Lower lobe of right lung (tissue), 2 donors: ENCODE results near the gene MYBPC2. TPM values are rescaled to one million over a fixed set of nuclear protein-coding genes. Genes with fewer than 3 reads are reported as not detected.
A peak's percentile ranks its signal among the peaks of the same experiment; 100 is the strongest.
"Not testable (repeated sequence)": the region's sequence is repeated elsewhere in the genome, so short reads cannot be mapped to it uniquely, and the experiment has no call there.

Experiments used
- ATAC-seq, 2 donors: fragments of 200-7000 bp; cut with Tn5 transposase; one replicate each; pipeline ENCODE4 v1.9.1; 2020 to 2022; ENCODE audit warnings: mild to moderate bottlenecking in 2 of 2, moderate library complexity in 2 of 2
- DNase-seq: peaks from one replicate; pipeline ENCODE4 v3.0.0-alpha.2; 2020
- H3K27ac ChIP-seq: fragments of 200-600 bp; one replicate; pipeline ENCODE4 v1.8.0; 2022
- H3K27me3 ChIP-seq: fragments of 200-600 bp; one replicate; pipeline ENCODE4 v1.8.0; 2022; ENCODE audit warnings: low read depth
- H3K36me3 ChIP-seq: fragments of 200-600 bp; one replicate; pipeline ENCODE4 v1.8.0; 2022; ENCODE audit warnings: mild to moderate bottlenecking
- H3K4me1 ChIP-seq: fragments of 200-600 bp; one replicate; pipeline ENCODE4 v1.8.0; 2022
- H3K4me3 ChIP-seq: fragments of 200-600 bp; one replicate; pipeline ENCODE4 v1.8.0; 2022; ENCODE audit warnings: mild to moderate bottlenecking
- H3K9me3 ChIP-seq: fragments of 200-600 bp; one replicate; pipeline ENCODE4 v1.8.0; 2022
- intact Hi-C: fragments of 100-400 bp; cut with DNase I; formaldehyde crosslinking; loops from one replicate; pipeline ENCODE4 v1.11.0; 2022
- total RNA-seq: library from RNA; stranded (reverse); fragmentation: NEBNext Ultra II Directional; extraction: Animal tissue kit (Norgen Biotek cat#: 25700); gene quantifications from one replicate; pipeline ENCODE4 v1.2.1, GENCODE V29; 2021
- TF ChIP-seq, protein P1 (sequence below): fragments of 200-600 bp; IDR thresholded peaks from one replicate; pipeline ENCODE4 v1.8.0; 2022; ENCODE audit warnings: antibody characterized with exemption, mild to moderate bottlenecking
- donor health status: DM: no; HTN: yes; CAD: no; lungs with severe emphysema.

Gene MYBPC2
- total RNA-seq, 1 donor from 2014 or later, result not detected

GRCh38 chr19:50467566-50467965 lies 34.9 kb downstream of the MYBPC2 start:
- DNase-seq (no peak), ATAC-seq (no peak)
- Histone ChIP-seq H3K36me3 (no peaks in the 10 kb centered on the region), H3K9me3 (no peaks in the 10 kb centered on the region), H3K27ac (no peak overlapping the region), H3K4me3 (no peak overlapping the region), H3K27me3 (no peaks in the 10 kb centered on the region), H3K4me1 (no peaks in the 10 kb centered on the region)
- intact Hi-C loops, result no loop called here
- TF ChIP-seq, protein P1, sequence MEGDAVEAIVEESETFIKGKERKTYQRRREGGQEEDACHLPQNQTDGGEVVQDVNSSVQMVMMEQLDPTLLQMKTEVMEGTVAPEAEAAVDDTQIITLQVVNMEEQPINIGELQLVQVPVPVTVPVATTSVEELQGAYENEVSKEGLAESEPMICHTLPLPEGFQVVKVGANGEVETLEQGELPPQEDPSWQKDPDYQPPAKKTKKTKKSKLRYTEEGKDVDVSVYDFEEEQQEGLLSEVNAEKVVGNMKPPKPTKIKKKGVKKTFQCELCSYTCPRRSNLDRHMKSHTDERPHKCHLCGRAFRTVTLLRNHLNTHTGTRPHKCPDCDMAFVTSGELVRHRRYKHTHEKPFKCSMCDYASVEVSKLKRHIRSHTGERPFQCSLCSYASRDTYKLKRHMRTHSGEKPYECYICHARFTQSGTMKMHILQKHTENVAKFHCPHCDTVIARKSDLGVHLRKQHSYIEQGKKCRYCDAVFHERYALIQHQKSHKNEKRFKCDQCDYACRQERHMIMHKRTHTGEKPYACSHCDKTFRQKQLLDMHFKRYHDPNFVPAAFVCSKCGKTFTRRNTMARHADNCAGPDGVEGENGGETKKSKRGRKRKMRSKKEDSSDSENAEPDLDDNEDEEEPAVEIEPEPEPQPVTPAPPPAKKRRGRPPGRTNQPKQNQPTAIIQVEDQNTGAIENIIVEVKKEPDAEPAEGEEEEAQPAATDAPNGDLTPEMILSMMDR, result no peak

DNA sequence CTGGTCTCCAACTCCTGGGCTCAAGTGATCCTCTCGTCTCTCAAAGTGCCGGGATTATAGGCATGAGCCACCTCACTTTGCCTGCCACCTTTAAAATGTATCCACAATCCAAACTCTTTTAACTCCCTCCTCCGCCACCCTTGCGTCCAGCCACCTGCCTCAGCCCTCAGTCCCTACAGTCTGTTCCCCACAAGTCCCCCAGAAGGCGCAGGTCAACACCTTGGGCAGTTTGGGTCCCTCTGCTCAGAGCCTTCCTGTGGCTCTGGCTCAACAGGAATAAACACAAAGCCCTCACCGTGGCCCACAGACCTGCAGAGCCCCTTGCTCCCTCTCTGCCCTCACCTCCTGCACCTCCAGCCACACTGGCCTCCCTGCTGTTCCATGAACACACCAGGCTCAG lies 36.1 kb downstream of the MYBPC2 start:
- Histone ChIP-seq H3K9me3 (no peaks in the 10 kb centered on the region), H3K27me3 (no peaks in the 10 kb centered on the region), H3K36me3 (no peaks in the 10 kb centered on the region), H3K4me3 (no peak overlapping the region), H3K27ac (no peak overlapping the region), H3K4me1 (no peaks in the 10 kb centered on the region)
- ATAC-seq (no peak), DNase-seq (no peak)
- TF ChIP-seq, protein P1, result no peak
- intact Hi-C loops, result no loop called here

DNA sequence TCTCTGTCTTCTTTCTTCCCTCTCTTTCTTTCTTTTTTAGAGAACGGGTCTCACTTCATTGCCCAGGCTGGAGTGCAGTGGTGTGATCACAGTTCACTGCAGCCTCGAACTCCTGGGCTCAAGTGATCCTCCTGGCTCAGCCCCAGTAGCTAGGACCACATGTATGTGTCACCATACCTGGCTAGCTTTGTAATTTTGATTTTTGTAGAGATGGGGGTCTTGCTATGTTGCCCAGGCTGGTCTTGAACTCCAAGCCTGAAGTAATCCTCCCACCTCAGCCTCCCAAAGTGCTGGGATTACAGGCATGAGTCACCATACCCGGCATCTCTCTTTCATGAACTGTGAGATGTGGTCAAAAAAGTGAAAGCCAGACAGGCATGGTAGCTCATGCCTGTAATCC lies 40.6 kb downstream of the MYBPC2 start:
- H3K4me1 ChIP-seq, result peaks cover 15% of the 10 kb centered on the region
- H3K9me3 ChIP-seq, H3K27ac ChIP-seq, H3K36me3 ChIP-seq, H3K27me3 ChIP-seq, intact Hi-C loops, DNase-seq, ATAC-seq, H3K4me3 ChIP-seq: not testable (repeated sequence)

GRCh38 chr19:50475101-50475568 lies 42.4 kb downstream of the MYBPC2 start:
- Histone ChIP-seq H3K4me1 (peaks cover 15% of the 10 kb centered on the region), H3K36me3 (peaks cover 15% of the 10 kb centered on the region), H3K27me3 (no peaks in the 10 kb centered on the region), H3K9me3 (no peaks in the 10 kb centered on the region), H3K27ac (no peak overlapping the region), H3K4me3 (no peak overlapping the region)
- DNase-seq (no peak), ATAC-seq (no peak)
- TF ChIP-seq, protein P1, result no peak
- intact Hi-C loops, result no loop called here

DNA sequence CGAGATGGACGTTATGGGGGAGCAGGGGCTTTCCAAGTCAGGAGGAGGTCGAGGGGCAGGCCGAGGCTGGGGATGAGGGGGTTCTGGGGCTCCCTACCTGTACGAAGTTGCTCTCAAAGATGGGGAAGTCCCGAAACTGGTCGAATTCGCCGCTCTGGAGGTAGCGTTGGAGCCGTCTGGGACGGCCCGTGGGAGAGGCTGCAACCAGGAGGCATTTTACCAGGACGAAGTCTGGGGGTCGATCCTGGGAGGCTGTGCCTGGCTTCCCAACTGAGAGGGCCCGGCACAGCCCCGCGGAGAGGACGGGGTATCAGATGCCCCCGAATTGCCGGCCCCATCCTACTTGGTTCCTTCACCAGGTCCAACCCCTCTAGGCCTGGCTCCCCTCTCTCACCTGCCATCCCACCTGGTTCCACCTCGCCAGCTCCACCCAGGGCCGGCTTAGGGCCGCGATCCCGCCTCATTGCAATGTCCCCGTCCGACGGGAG lies 43.1 kb downstream of the MYBPC2 start:
- peak overlapping the region; percentile 39 for H3K27ac ChIP-seq
- TF ChIP-seq, protein P1, result no peak
- H3K4me1 ChIP-seq, result peaks cover 15% of the 10 kb centered on the region
- ATAC-seq, result no peak
- no peaks in the 10 kb centered on the region for H3K27me3 ChIP-seq
- intact Hi-C loops, result no loop called here
- H3K9me3 ChIP-seq, result no peaks in the 10 kb centered on the region
- H3K4me3 ChIP-seq, result peak overlapping the region; percentile 90
- peak; percentile 63 for DNase-seq
- peaks cover 21% of the 10 kb centered on the region for H3K36me3 ChIP-seq

DNA sequence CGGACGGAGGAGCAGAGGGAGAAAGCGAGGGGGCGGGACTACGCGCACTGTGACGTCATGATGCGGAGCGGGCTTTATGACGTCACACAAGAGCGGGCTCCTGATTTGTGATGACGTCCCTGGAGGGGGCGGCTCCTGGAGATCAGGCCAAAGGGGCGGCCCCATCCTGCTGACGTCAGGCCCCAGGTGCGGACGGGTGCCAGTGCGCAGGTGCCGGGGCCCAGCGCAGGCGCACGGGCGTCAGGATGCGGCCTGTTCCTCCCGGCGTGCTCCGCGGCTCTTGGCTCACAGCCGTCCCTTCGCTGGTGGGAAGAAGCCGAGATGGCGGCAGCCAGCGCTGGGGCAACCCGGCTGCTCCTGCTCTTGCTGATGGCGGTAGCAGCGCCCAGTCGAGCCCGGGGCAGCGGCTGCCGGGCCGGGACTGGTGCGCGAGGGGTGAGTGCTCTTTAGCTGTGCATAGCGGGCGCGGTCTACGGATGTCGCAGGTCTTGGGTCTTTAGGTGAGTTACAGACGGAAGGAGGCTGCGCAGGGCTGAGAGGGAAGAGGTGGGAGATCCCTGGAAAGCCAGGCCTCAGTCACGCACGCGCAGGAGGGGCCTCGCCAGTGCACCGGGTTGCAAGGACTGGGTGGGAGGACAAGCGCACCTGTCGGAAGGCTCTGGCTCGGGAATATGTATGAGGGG lies 43.7 kb downstream of the MYBPC2 start, which contains the start of the genes EMC10 and GARIN5A:
TSS of gene EMC10 (plus strand) at position 284 of the 683 bp plus-strand sequence. CDS start at position 322, 38 bp downstream.
TSS of gene GARIN5A (minus strand) at position 625 of the 683 bp plus-strand sequence. CDS start at position 165, 460 bp downstream.
- no peaks in the 10 kb centered on the region for H3K27me3 ChIP-seq
- peak; percentile 97 to 98 for ATAC-seq
- TF ChIP-seq, protein P1, result no peak
- intact Hi-C loops, result no loop called here
- H3K4me1 ChIP-seq, result peaks cover 15% of the 10 kb centered on the region
- H3K36me3 ChIP-seq, result peaks cover 27% of the 10 kb centered on the region
- DNase-seq, result peak; percentile 94
- H3K9me3 ChIP-seq, result no peaks in the 10 kb centered on the region
- peak within 1 kb of the TSS; percentile 90 for H3K4me3 ChIP-seq
- peak within 1 kb of the TSS; percentile 87 for H3K27ac ChIP-seq
